ENCODE results near the gene ZNF646.

- TF ChIP-seq, protein P1, sequence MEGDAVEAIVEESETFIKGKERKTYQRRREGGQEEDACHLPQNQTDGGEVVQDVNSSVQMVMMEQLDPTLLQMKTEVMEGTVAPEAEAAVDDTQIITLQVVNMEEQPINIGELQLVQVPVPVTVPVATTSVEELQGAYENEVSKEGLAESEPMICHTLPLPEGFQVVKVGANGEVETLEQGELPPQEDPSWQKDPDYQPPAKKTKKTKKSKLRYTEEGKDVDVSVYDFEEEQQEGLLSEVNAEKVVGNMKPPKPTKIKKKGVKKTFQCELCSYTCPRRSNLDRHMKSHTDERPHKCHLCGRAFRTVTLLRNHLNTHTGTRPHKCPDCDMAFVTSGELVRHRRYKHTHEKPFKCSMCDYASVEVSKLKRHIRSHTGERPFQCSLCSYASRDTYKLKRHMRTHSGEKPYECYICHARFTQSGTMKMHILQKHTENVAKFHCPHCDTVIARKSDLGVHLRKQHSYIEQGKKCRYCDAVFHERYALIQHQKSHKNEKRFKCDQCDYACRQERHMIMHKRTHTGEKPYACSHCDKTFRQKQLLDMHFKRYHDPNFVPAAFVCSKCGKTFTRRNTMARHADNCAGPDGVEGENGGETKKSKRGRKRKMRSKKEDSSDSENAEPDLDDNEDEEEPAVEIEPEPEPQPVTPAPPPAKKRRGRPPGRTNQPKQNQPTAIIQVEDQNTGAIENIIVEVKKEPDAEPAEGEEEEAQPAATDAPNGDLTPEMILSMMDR (IDR thresholded peaks at IDR 0.05; ENCODE audit: insufficient read depth, low read length, poor library complexity, severe bottlenecking) = no peak
- TF ChIP-seq EZH2phosphoT487 (conservative IDR thresholded peaks at IDR 0.05; ENCODE audit: low read length) = no peak
Measured at GRCh38 chr16:31118223-31119155, 44.3 kb downstream of the ZNF646 start.

Data from SU-DHL-6 (cell line).